Esophagus (tissue), 2 donors: ENCODE measurements around the gene REXO1. TPM values are rescaled to one million over a fixed set of nuclear protein-coding genes. Genes with fewer than 3 reads are reported as not detected.
"Not testable (repeated sequence)": the region's sequence is repeated elsewhere in the genome, so short reads cannot be mapped to it uniquely, and the experiment has no call there.

Source experiments
- H3K27ac ChIP-seq, 2 donors: one replicate each; pipeline ENCODE4 v1.5.1; 2013; ENCODE audit warnings: low read depth in 2 of 2, mild to moderate bottlenecking in 2 of 2, inconsistent platforms in 1 of 2, low read length in 1 of 2, moderate library complexity in 1 of 2
- H3K27me3 ChIP-seq, 2 donors: one replicate each; pipeline ENCODE4 v1.6.1; 2013; ENCODE audit warnings: low read length in 2 of 2, control low read depth in 1 of 2, mild to moderate bottlenecking in 1 of 2; ENCODE audit not compliant: insufficient read depth in 2 of 2, control insufficient read depth in 1 of 2
- H3K36me3 ChIP-seq, 2 donors: one replicate each; pipeline ENCODE4 v1.6.1; 2013; ENCODE audit warnings: low read length in 1 of 2; ENCODE audit not compliant: control insufficient read depth in 2 of 2, insufficient read depth in 2 of 2
- H3K4me1 ChIP-seq, 2 donors: one replicate each; pipeline ENCODE4 v1.6.1; 2013; ENCODE audit warnings: low read length in 1 of 2; ENCODE audit not compliant: control insufficient read depth in 2 of 2, insufficient read depth in 2 of 2
- H3K4me3 ChIP-seq, 2 donors: one replicate each; pipeline ENCODE4 v1.5.1; 2013; ENCODE audit warnings: low read length in 2 of 2, mild to moderate bottlenecking in 2 of 2, low read depth in 1 of 2, moderate library complexity in 1 of 2
- H3K9me3 ChIP-seq, 2 donors: one replicate each; pipeline ENCODE4 v1.6.1; 2013; ENCODE audit warnings: mild to moderate bottlenecking in 2 of 2, low read depth in 1 of 2, low read length in 1 of 2, moderate library complexity in 1 of 2; ENCODE audit not compliant: control insufficient read depth in 2 of 2, insufficient read depth in 1 of 2
- WGBS, 2 donors: extraction: QIAGEN DNeasy Blood & Tissue Kit; methylation state at CpG; one replicate each; pipeline ENCODE4 v1.1.7; 2013; 5-methylcytosine and 5-hydroxymethylcytosine counted together
- polyA plus RNA-seq, 2 donors: library from polyadenylated mRNA; stranded (reverse); fragments of 200-250 nt; gene quantifications; one replicate each; pipeline ENCODE4 v1.2.3, GENCODE V29; 2013
- donor health status: healthy with polysubstance abuse.
- donor health status: Bipolar disorder and iron deficiency.

REXO1 gene, protein sequence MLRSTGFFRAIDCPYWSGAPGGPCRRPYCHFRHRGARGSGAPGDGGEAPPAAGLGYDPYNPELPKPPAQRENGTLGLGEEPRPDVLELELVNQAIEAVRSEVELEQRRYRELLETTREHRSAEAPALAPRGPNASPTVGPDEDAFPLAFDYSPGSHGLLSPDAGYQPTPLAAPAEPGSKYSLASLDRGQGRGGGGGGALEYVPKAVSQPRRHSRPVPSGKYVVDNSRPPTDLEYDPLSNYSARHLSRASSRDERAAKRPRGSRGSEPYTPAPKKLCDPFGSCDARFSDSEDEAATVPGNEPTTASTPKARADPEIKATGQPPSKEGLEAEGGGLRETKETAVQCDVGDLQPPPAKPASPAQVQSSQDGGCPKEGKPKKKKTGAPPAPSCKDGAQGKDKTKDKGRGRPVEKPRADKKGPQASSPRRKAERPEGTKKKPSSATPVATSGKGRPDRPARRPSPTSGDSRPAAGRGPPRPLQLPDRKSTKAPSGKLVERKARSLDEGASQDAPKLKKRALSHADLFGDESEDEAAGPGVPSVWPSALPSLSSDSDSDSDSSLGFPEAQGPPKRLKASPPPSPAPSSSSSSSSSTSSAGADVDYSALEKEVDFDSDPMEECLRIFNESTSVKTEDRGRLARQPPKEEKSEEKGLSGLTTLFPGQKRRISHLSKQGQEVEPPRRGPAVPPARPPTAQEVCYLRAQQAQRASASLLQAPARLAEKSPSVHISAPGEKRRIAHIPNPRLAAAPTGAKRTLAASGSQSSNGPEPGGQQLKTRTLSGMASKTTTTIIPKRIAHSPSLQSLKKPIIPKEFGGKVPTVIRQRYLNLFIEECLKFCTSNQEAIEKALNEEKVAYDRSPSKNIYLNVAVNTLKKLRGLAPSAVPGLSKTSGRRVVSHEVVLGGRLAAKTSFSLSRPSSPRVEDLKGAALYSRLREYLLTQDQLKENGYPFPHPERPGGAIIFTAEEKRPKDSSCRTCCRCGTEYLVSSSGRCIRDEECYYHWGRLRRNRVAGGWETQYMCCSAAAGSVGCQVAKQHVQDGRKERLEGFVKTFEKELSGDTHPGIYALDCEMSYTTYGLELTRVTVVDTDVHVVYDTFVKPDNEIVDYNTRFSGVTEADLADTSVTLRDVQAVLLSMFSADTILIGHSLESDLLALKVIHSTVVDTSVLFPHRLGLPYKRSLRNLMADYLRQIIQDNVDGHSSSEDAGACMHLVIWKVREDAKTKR
- polyA plus RNA-seq: 10 to 100 TPM; 13.9 to 27.4 TPM

DNA sequence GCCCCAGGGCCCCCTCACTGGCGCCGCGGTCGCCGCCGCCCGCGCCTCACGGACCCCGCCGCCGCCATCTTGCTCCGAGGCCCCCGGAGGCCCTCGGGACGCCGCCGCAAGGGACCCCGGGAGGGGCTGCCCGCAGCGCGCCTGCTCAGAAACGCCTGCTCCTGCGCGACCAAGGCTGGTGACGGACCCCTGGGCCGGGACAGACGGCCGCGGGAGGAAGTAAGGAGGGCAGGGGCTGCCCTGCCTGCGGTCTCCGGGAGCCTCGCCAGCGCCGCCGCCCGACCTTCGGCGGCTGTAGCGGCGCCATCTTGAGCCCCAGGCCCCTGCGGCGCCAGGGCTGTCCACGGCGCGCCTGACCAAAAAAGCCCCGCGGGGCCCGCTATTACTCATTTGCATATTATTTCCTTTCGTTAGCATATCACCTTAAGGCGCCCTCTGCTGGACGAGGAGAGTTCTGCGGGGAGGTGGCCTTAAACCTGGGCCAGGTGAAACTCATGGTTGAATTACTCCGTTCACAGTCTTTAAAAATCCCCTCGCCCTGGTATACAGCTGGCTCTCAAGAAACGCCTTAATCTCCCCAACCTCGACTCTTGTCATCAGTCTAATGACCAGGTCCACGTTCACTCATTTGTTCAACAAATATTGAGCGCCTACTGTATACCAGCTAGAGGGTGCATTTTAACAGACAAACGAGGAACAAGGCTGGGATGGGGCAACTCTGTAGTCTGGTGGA, at the start of gene REXO1:
Gene REXO1, minus strand, starts transcription at position 85 of the 733 bp plus-strand sequence. CDS start 125 bp downstream, outside the sequence.
- Histone ChIP-seq H3K36me3 (peaks cover 0 to 11% of the 10 kb centered on the region in 2 donors), H3K9me3 (no peaks in the 10 kb centered on the region), H3K27ac (peak within 1 kb of the TSS; percentile 95 to 100), H3K4me3 (peak within 1 kb of the TSS; percentile 88 to 97), H3K4me1 (peaks cover 21 to 47% of the 10 kb centered on the region in 2 donors), H3K27me3 (no peaks in the 10 kb centered on the region)
- WGBS, 2 donors: 2% methylated on average over 42 to 60 of the region's 60 CpGs

DNA sequence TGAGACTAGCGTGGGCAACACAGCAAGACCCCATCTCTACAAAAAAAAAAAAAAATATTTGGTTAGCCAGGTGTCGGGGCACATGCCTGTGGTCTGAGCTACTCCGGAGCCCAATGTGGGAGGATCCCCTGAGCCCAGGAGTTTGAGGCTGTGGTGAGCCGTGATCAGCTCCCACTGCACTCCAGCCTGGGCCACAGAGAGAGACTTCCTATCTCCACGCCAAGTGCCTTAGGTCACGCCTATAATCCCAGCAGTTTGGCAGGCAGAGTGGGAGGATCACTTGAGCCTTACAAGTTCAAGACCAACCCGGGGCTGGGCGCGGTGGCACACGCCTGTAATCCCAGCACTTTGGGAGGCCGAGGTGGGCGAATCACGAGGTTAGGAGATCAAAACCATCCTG, 48.2 kb upstream of the REXO1 start:
- Histone ChIP-seq H3K4me3 (no peak overlapping the region), H3K27me3 (no peaks in the 10 kb centered on the region), H3K9me3 (no peaks in the 10 kb centered on the region), H3K4me1 (no peaks in the 10 kb centered on the region), H3K27ac (peak overlapping the region in 1 of 2 donors; percentile 48), H3K36me3 (no peaks in the 10 kb centered on the region)
- WGBS, 2 donors: 62 to 74% methylated on average over 13 of the region's 13 CpGs

DNA sequence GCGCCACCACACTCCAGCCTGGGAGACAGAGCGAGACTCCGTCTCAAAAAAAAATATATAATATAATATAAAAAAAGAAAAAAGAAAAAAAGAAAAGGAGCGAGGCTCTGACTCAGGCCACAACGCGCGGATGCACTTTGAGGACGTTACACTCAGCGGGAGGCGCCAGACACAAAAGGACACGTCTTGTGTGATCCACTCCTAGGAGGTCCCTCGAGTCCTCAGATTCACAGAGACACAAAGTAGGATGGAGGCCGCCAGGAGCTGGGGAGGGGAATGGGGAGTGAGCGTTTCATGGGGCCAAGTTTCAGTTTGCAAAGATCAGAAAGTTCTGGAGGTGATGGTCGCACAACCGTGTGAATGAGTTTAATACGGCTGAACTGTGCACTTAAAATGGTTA, 45.5 kb upstream of the REXO1 start:
- 83 to 86% methylated on average over 17 of the region's 17 CpGs for WGBS, 2 donors
- Histone ChIP-seq H3K27me3 (no peaks in the 10 kb centered on the region), H3K36me3 (no peaks in the 10 kb centered on the region), H3K4me1 (no peaks in the 10 kb centered on the region), H3K27ac (no peak overlapping the region), H3K4me3 (no peak overlapping the region), H3K9me3 (no peaks in the 10 kb centered on the region)

DNA sequence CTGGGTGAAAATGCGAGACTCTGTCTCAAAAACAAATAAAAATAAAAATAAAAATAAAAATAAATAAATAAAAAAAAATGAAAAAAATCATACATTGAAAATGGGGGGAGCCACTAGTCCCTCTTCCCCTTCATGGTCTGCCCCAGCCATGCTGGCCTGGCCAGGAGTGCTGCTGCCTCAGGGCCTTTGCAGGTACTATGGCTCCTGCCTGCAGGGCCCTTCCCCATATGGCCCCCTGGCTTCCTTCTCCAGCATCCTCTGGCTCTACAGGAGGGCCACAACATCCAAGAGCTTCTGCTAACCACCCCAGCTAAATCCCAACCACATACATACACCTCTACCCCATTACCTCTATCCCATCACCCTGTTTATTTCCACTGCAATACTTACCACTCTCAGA, 41.6 kb upstream of the REXO1 start:
- no peak overlapping the region for H3K27ac ChIP-seq
- H3K9me3 ChIP-seq: no peaks in the 10 kb centered on the region
- no peaks in the 10 kb centered on the region for H3K27me3 ChIP-seq
- H3K4me1 ChIP-seq: no peaks in the 10 kb centered on the region
- H3K4me3 ChIP-seq: no peak overlapping the region
- WGBS, 2 donors: 91 to 95% methylated on average over 1 of the region's 1 CpG
- no peaks in the 10 kb centered on the region for H3K36me3 ChIP-seq

DNA sequence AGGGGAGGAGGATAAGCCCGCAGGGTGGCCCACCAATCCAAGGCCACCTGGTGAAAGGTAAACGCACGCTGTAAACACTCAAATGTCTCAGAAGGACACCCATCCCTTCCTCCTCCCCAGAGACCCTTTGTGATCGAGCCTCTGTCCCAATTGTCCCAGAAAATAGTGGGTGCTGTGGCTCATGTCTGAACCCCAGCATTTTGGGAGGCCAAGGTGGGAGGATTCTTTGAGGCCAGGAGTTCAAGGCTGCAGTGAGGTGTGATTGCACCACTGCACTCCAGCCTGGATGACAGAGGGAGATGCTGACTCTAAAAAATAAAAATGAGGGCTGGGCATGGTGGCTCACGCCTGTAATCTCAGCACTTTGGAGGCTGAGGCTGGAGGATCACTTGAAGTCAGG, 40.1 kb upstream of the REXO1 start:
- 80 to 84% methylated on average over 5 of the region's 5 CpGs for WGBS, 2 donors
- Histone ChIP-seq H3K27me3 (no peaks in the 10 kb centered on the region), H3K9me3 (no peaks in the 10 kb centered on the region), H3K36me3 (no peaks in the 10 kb centered on the region), H3K4me3 (no peak overlapping the region), H3K4me1 (peaks cover 8 to 12% of the 10 kb centered on the region in 2 donors), H3K27ac (no peak overlapping the region)

DNA sequence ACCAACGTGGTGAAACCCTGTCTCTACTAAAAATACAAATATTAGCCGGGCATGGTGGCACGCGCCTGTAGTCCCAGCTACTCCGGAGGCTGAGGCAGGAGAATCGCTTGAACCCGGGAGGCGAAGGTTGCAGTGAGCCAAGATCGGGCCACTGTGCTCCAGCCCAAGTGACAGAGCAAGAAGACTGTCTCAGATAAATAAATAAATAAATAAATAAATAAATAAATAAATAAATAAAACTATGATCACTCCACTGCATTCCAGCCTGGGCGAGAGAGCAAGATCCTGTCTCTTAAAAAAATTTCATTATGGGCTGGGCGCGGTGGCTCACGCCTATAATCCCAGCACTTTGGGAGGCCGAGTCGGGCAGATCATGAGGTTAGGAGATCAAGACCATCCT, 38.1 kb upstream of the REXO1 start:
- not testable (repeated sequence) for H3K9me3 ChIP-seq, H3K4me3 ChIP-seq, H3K27ac ChIP-seq, H3K27me3 ChIP-seq, H3K36me3 ChIP-seq
- WGBS, 2 donors: 91 to 93% methylated on average over 15 of the region's 15 CpGs
- peaks cover 15 to 19% of the 10 kb centered on the region in 2 donors for H3K4me1 ChIP-seq

DNA sequence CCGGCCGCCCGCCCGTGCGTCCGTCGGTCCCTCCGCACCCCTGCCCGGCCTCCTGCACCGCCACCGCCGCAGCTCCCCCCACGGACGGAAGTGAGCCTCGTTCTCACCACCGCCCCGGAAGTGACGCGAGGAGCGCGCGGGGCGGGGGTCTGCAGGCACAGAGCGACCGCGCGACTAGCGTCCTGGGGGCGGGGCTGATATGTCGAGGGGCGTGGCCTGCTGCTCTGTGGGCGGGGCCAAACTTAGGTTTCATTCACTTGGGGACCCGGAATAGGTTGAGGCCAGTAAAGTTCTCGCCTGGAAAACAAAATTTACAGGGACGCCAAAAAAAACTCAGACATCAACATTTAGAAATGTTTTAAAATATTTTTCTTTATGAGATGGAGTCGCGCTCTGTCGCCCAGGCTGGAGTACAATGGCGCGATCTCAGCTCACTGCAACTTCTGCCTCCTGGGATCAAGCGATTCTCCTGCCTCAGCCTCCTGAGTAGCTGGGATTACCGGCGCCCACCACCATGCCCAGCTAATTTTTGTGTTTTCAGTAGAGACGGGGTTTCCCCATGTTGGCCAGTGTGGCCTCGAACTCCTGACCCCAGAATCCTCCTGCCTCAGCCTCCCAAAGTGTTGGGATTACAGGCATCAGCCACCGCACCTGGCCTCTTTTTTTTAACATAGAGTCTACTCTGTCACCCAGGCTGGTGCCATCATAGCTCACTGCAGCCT, 37.3 kb upstream of the REXO1 start, which contains the start of gene ABHD17A:
Gene ABHD17A, minus strand, starts transcription at position 99 of the 722 bp plus-strand sequence. CDS start 3,930 bp downstream, outside the sequence.
- Histone ChIP-seq H3K4me3 (peak within 1 kb of the TSS; percentile 84 to 91), H3K4me1 (peaks cover 18 to 24% of the 10 kb centered on the region in 2 donors), H3K27ac (peak within 1 kb of the TSS; percentile 88 to 92)
- 21 to 28% methylated on average over 34 to 46 of the region's 46 CpGs for WGBS, 2 donors
- not testable (repeated sequence) for H3K9me3 ChIP-seq, H3K36me3 ChIP-seq, H3K27me3 ChIP-seq

DNA sequence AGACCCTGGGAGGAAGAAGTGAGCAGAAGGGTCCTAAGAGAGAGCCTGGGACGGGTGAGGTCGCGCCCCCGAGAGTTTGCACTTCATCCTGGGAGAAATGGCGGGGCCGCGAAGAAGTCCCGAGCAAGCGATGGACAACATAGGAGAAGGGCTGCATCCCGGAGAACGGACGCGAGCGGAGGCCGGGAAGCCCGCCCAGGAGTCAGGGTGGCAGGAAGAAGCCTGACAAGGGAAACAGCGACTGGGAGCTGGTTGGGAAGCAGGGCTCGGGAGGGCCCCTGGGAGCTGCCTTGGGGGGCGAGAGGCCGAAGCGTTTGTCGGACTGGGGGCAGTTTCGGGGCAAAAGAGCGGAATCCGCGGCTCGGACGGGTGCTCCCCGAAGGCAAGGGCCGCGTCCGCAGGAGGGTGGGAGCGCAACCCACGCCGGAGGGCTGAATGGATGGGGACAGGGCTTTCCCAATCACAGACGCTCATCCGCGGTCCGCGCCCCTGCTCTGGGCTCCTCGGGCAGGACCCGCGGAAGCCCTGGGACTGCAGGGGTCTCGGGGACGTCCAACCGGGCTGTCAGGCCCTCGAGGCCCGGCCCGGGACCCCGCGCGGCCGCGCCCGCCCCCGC, 36.5 kb upstream of the REXO1 start:
- Histone ChIP-seq H3K4me1 (peaks cover 18 to 28% of the 10 kb centered on the region in 2 donors), H3K9me3 (no peaks in the 10 kb centered on the region)
- WGBS, 2 donors: 0 to 1% methylated on average over 49 to 56 of the region's 56 CpGs

More for the DNA sequence above, 36.5 kb upstream of the REXO1 start:
- H3K4me3 ChIP-seq: peak overlapping the region; percentile 84 to 91
- H3K27ac ChIP-seq: peak overlapping the region; percentile 88 to 92
- H3K36me3 ChIP-seq: peaks cover 0 to 3% of the 10 kb centered on the region in 2 donors
- H3K27me3 ChIP-seq: no peaks in the 10 kb centered on the region
